Activated CD4-positive, alpha-beta T cell treated with anti-CD3 and anti-CD28 coated beads, Interleukin-2, Interleukin-4, amounts not matched to agents 100 ng/mL and 50 ng/mL, durations not matched to agents 16 hours and 8 hours (primary cell): ENCODE results near the gene TSPAN18.
A peak's percentile ranks its signal among the peaks of the same experiment; 100 is the strongest.
"Not testable (repeated sequence)": the region's sequence is repeated elsewhere in the genome, so short reads cannot be mapped to it uniquely, and the experiment has no call there.

Experiments used
- DNase-seq: peaks from one replicate; pipeline ENCODE4 v3.0.0-alpha.2; 2020; ENCODE audit warnings: low spot score

Gene TSPAN18

GRCh38 chr11:44868455-44869421, 142.0 kb downstream of the TSPAN18 start:
- DNase-seq: no peak

GRCh38 chr11:44870181-44870580, 143.4 kb downstream of the TSPAN18 start:
- DNase-seq: no peak

- no peak for DNase-seq
Observed at GRCh38 chr11:44870615-44871176, 143.9 kb downstream of the TSPAN18 start.

- not testable (repeated sequence) for DNase-seq
Observed at GRCh38 chr11:44871682-44872081, 144.9 kb downstream of the TSPAN18 start.

- DNase-seq: no peak
Observed at GRCh38 chr11:44872556-44872955, 145.8 kb downstream of the TSPAN18 start.

- DNase-seq: no peak
Observed at GRCh38 chr11:44873537-44873936, 146.8 kb downstream of the TSPAN18 start.

GRCh38 chr11:44874284-44874683, 147.5 kb downstream of the TSPAN18 start:
- no peak for DNase-seq

- DNase-seq: no peak
Observed at GRCh38 chr11:44875037-44875436, 148.3 kb downstream of the TSPAN18 start.

- no peak for DNase-seq
Observed at GRCh38 chr11:44876194-44876723, 149.5 kb downstream of the TSPAN18 start.

- no peak for DNase-seq
Observed at GRCh38 chr11:44876906-44877305, 150.1 kb downstream of the TSPAN18 start.

- DNase-seq: no peak
Observed at GRCh38 chr11:44877571-44878497, 151.1 kb downstream of the TSPAN18 start.

GRCh38 chr11:44878711-44879110, 151.9 kb downstream of the TSPAN18 start:
- no peak for DNase-seq

- DNase-seq: no peak
Observed at GRCh38 chr11:44879432-44879831, 152.7 kb downstream of the TSPAN18 start.

- DNase-seq: no peak
Observed at GRCh38 chr11:44880511-44880910, 153.7 kb downstream of the TSPAN18 start.

- no peak for DNase-seq
Observed at GRCh38 chr11:44880953-44881352, 154.2 kb downstream of the TSPAN18 start.

GRCh38 chr11:44883277-44883676, 156.5 kb downstream of the TSPAN18 start:
- peak; percentile 13 for DNase-seq

- no peak for DNase-seq
Observed at GRCh38 chr11:44884056-44884455, 157.3 kb downstream of the TSPAN18 start.

GRCh38 chr11:44885065-44885810, 158.5 kb downstream of the TSPAN18 start:
- no peak for DNase-seq

- DNase-seq: no peak
Observed at GRCh38 chr11:44885919-44886789, 159.4 kb downstream of the TSPAN18 start.

GRCh38 chr11:44886790-44887140, 160.0 kb downstream of the TSPAN18 start:
- no peak for DNase-seq
